ENCODE data around the gene CALML4. TPM values are rescaled to one million over a fixed set of nuclear protein-coding genes. Genes with fewer than 3 reads are reported as not detected.

The CALML4 gene
- total and polyA plus RNA-seq, 2 experiments from 2014 or later = 13.4 to 16.2 TPM

DNA sequence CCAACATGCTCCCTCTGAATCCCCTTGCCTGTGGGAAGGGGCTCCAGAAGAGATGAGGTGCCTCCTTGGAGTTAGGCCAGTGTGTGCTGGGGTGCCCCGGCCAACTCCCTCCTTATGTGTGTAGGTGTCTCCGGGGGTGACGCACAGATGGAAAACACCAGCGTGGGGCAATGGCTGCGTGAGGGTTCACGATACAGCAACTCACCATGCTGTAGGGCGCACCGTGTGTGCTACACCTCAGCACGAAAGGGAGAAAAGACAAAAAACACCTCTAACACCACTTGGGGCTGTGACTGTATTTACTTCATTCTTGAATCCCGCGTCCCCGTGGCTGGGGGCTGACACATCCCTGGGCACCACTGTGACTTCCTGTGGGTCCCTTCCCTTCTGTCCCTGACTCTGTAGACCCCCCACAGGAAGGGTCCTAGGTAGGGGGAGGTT lies 1.6 kb upstream of the CALML4 start (continued):
- TF ChIP-seq, protein P1, sequence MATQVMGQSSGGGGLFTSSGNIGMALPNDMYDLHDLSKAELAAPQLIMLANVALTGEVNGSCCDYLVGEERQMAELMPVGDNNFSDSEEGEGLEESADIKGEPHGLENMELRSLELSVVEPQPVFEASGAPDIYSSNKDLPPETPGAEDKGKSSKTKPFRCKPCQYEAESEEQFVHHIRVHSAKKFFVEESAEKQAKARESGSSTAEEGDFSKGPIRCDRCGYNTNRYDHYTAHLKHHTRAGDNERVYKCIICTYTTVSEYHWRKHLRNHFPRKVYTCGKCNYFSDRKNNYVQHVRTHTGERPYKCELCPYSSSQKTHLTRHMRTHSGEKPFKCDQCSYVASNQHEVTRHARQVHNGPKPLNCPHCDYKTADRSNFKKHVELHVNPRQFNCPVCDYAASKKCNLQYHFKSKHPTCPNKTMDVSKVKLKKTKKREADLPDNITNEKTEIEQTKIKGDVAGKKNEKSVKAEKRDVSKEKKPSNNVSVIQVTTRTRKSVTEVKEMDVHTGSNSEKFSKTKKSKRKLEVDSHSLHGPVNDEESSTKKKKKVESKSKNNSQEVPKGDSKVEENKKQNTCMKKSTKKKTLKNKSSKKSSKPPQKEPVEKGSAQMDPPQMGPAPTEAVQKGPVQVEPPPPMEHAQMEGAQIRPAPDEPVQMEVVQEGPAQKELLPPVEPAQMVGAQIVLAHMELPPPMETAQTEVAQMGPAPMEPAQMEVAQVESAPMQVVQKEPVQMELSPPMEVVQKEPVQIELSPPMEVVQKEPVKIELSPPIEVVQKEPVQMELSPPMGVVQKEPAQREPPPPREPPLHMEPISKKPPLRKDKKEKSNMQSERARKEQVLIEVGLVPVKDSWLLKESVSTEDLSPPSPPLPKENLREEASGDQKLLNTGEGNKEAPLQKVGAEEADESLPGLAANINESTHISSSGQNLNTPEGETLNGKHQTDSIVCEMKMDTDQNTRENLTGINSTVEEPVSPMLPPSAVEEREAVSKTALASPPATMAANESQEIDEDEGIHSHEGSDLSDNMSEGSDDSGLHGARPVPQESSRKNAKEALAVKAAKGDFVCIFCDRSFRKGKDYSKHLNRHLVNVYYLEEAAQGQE (IDR thresholded peaks at IDR 0.05; ENCODE audit: unreplicated experiment) = no peak
- TF ChIP-seq JUNB (IDR thresholded peaks at IDR 0.05; ENCODE audit: unreplicated experiment) = no peak

DNA sequence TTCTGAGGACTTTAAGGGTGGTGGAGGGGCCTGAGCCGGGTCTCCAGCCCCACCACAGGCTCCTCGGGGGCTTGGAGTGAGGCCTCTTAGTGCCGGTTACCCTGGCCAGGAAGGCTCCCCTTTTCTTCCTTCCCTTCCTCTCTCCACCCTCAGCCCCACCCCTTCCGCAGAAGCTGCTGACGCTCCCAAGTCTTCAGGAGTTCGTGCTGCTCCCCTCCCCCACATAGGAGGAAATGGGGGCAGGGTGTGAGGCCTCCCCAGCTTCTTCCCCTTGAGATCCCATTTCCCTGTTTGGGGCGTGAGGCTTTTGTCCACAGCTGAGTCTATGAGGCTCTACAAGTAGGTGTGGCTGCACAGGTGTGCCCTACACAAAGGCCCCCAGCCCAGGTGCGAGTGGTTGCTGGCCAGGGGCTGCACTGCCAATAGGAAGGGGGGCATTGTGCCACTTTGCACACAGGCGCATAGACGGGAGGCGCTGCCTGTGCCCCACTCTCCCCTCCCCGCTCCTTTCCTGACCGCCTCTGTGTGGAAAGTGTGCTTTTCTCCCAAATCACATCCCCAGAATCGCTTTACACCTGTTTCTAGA lies 915 bp upstream of the CALML4 start:
- Histone ChIP-seq H3K4me2 (peak overlapping the region; percentile 71), H3K4me1 (ENCODE audit: insufficient read depth) (peaks cover 45% of the 10 kb centered on the region), H3K27ac (ENCODE audit: low read depth) (peak overlapping the region; percentile 90), H3K4me3 (peak overlapping the region; percentile 38), H3K36me3 (ENCODE audit: insufficient read depth) (no peaks in the 10 kb centered on the region), H4K20me1 (replicated peaks; ENCODE audit: insufficient read depth) (peaks cover 17% of the 10 kb centered on the region), H3F3A (replicated peaks; ENCODE audit: low read depth) (peaks cover 12% of the 10 kb centered on the region), H3K79me2 (replicated peaks; ENCODE audit: insufficient read depth) (peaks cover 23% of the 10 kb centered on the region), H3K9me2 (ENCODE audit: insufficient read depth) (no peaks in the 10 kb centered on the region), H3K27me3 (ENCODE audit: insufficient read depth) (no peaks in the 10 kb centered on the region), H2AFZ (no peak overlapping the region)
- Mint-ChIP-seq H3K27ac (peak overlapping the region; percentile 87), H3K9me3 (no peaks in the 10 kb centered on the region), H3K4me3 (no peak overlapping the region; the same call in 2 of the 3 replicates), H3K4me1 (peaks cover 59% of the 10 kb centered on the region), H3K27me3 (ENCODE audit: insufficient read depth, low read depth, poor library complexity) (peaks cover 26% of the 10 kb centered on the region), H3K36me3 (ENCODE audit: low read depth) (peaks cover 12% of the 10 kb centered on the region)
- DNase-seq (ENCODE audit: low spot score) = peak; percentile 83
- TF ChIP-seq POLR2AphosphoS5 (IDR thresholded peaks at IDR 0.05; ENCODE audit: low read depth) = no peak
- TF ChIP-seq, protein P2, sequence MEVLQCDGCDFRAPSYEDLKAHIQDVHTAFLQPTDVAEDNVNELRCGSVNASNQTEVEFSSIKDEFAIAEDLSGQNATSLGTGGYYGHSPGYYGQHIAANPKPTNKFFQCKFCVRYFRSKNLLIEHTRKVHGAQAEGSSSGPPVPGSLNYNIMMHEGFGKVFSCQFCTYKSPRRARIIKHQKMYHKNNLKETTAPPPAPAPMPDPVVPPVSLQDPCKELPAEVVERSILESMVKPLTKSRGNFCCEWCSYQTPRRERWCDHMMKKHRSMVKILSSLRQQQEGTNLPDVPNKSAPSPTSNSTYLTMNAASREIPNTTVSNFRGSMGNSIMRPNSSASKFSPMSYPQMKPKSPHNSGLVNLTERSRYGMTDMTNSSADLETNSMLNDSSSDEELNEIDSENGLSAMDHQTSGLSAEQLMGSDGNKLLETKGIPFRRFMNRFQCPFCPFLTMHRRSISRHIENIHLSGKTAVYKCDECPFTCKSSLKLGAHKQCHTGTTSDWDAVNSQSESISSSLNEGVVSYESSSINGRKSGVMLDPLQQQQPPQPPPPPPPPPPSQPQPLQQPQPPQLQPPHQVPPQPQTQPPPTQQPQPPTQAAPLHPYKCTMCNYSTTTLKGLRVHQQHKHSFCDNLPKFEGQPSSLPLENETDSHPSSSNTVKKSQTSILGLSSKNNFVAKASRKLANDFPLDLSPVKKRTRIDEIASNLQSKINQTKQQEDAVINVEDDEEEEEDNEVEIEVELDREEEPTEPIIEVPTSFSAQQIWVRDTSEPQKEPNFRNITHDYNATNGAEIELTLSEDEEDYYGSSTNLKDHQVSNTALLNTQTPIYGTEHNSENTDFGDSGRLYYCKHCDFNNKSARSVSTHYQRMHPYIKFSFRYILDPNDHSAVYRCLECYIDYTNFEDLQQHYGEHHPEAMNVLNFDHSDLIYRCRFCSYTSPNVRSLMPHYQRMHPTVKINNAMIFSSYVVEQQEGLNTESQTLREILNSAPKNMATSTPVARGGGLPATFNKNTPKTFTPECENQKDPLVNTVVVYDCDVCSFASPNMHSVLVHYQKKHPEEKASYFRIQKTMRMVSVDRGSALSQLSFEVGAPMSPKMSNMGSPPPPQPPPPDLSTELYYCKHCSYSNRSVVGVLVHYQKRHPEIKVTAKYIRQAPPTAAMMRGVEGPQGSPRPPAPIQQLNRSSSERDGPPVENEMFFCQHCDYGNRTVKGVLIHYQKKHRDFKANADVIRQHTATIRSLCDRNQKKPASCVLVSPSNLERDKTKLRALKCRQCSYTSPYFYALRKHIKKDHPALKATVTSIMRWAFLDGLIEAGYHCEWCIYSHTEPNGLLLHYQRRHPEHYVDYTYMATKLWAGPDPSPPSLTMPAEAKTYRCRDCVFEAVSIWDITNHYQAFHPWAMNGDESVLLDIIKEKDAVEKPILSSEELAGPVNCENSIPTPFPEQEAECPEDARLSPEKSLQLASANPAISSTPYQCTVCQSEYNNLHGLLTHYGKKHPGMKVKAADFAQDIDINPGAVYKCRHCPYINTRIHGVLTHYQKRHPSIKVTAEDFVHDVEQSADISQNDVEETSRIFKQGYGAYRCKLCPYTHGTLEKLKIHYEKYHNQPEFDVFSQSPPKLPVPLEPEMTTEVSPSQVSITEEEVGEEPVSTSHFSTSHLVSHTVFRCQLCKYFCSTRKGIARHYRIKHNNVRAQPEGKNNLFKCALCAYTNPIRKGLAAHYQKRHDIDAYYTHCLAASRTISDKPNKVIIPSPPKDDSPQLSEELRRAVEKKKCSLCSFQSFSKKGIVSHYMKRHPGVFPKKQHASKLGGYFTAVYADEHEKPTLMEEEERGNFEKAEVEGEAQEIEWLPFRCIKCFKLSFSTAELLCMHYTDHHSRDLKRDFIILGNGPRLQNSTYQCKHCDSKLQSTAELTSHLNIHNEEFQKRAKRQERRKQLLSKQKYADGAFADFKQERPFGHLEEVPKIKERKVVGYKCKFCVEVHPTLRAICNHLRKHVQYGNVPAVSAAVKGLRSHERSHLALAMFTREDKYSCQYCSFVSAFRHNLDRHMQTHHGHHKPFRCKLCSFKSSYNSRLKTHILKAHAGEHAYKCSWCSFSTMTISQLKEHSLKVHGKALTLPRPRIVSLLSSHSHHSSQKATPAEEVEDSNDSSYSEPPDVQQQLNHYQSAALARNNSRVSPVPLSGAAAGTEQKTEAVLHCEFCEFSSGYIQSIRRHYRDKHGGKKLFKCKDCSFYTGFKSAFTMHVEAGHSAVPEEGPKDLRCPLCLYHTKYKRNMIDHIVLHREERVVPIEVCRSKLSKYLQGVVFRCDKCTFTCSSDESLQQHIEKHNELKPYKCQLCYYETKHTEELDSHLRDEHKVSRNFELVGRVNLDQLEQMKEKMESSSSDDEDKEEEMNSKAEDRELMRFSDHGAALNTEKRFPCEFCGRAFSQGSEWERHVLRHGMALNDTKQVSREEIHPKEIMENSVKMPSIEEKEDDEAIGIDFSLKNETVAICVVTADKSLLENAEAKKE (CRISPR knock-in tag; IDR thresholded peaks at IDR 0.05) = no peak
- peak; percentile 57 for TF ChIP-seq CREB1 (CRISPR knock-in tag; IDR thresholded peaks at IDR 0.05; ENCODE audit: low read depth)
- TF ChIP-seq, protein P3, sequence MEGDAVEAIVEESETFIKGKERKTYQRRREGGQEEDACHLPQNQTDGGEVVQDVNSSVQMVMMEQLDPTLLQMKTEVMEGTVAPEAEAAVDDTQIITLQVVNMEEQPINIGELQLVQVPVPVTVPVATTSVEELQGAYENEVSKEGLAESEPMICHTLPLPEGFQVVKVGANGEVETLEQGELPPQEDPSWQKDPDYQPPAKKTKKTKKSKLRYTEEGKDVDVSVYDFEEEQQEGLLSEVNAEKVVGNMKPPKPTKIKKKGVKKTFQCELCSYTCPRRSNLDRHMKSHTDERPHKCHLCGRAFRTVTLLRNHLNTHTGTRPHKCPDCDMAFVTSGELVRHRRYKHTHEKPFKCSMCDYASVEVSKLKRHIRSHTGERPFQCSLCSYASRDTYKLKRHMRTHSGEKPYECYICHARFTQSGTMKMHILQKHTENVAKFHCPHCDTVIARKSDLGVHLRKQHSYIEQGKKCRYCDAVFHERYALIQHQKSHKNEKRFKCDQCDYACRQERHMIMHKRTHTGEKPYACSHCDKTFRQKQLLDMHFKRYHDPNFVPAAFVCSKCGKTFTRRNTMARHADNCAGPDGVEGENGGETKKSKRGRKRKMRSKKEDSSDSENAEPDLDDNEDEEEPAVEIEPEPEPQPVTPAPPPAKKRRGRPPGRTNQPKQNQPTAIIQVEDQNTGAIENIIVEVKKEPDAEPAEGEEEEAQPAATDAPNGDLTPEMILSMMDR (conservative IDR thresholded peaks at IDR 0.05; ENCODE audit: low read depth in 2 of 2) = no peak
- no peak for TF ChIP-seq EZH2phosphoT487 (IDR thresholded peaks at IDR 0.05; ENCODE audit: unreplicated experiment)
- peak; percentile 41 for ATAC-seq
